Activated naive CD8-positive, alpha-beta T cell (primary cell): ENCODE measurements around the gene CELF4.
A peak's percentile ranks its signal among the peaks of the same experiment; 100 is the strongest.

Experiments
- H3K27ac Mint-ChIP-seq: one replicate; pipeline ENCODE4 v1.8.0; 2021; ENCODE audit warnings: mixed read lengths
- H3K27me3 Mint-ChIP-seq: one replicate; pipeline ENCODE4 v1.8.0; 2021; ENCODE audit warnings: mixed read lengths
- H3K36me3 Mint-ChIP-seq: one replicate; pipeline ENCODE4 v1.8.0; 2021; ENCODE audit warnings: mixed read lengths
- H3K4me1 Mint-ChIP-seq: one replicate; pipeline ENCODE4 v1.8.0; 2021; ENCODE audit warnings: low read depth, mixed read lengths
- H3K4me3 Mint-ChIP-seq: one replicate; pipeline ENCODE4 v1.8.0; 2021; ENCODE audit warnings: mild to moderate bottlenecking, mixed read lengths
- H3K9me3 Mint-ChIP-seq: one replicate; pipeline ENCODE4 v1.8.0; 2021; ENCODE audit warnings: low read depth, mixed read lengths

The CELF4 gene

GRCh38 chr18:37565101-37565976 lies at the start of gene CELF4:
CELF4 (minus strand) TSS chr18:37565798.
- H3K4me3 Mint-ChIP-seq, result peak within 1 kb of the TSS; percentile 66
- no peak within 1 kb of the TSS for H3K27ac Mint-ChIP-seq
- peaks cover 16% of the 10 kb centered on the region for H3K4me1 Mint-ChIP-seq
- no peaks in the 10 kb centered on the region for H3K36me3 Mint-ChIP-seq
- peaks cover 39% of the 10 kb centered on the region for H3K27me3 Mint-ChIP-seq
- H3K9me3 Mint-ChIP-seq, result no peaks in the 10 kb centered on the region

GRCh38 chr18:37613253-37613565 lies 47.6 kb upstream of the CELF4 start:
- Mint-ChIP-seq H3K4me3 (no peak overlapping the region), H3K27me3 (peaks cover 2% of the 10 kb centered on the region), H3K9me3 (no peaks in the 10 kb centered on the region), H3K4me1 (no peaks in the 10 kb centered on the region), H3K36me3 (no peaks in the 10 kb centered on the region), H3K27ac (no peak overlapping the region)

GRCh38 chr18:37612524-37613252 lies 47.1 kb upstream of the CELF4 start:
- H3K27ac Mint-ChIP-seq, result no peak overlapping the region
- no peak overlapping the region for H3K4me3 Mint-ChIP-seq
- peaks cover 2% of the 10 kb centered on the region for H3K27me3 Mint-ChIP-seq
- H3K9me3 Mint-ChIP-seq, result no peaks in the 10 kb centered on the region
- no peaks in the 10 kb centered on the region for H3K36me3 Mint-ChIP-seq
- H3K4me1 Mint-ChIP-seq, result no peaks in the 10 kb centered on the region

GRCh38 chr18:37611614-37612279 lies 46.1 kb upstream of the CELF4 start:
- peaks cover 2% of the 10 kb centered on the region for H3K27me3 Mint-ChIP-seq
- H3K4me3 Mint-ChIP-seq, result no peak overlapping the region
- H3K4me1 Mint-ChIP-seq, result no peaks in the 10 kb centered on the region
- H3K36me3 Mint-ChIP-seq, result no peaks in the 10 kb centered on the region
- no peak overlapping the region for H3K27ac Mint-ChIP-seq
- no peaks in the 10 kb centered on the region for H3K9me3 Mint-ChIP-seq

GRCh38 chr18:37608876-37609275 lies 43.3 kb upstream of the CELF4 start:
- Mint-ChIP-seq H3K27me3 (peaks cover 2% of the 10 kb centered on the region), H3K36me3 (no peaks in the 10 kb centered on the region), H3K4me3 (no peak overlapping the region), H3K9me3 (no peaks in the 10 kb centered on the region), H3K27ac (no peak overlapping the region), H3K4me1 (no peaks in the 10 kb centered on the region)

- no peaks in the 10 kb centered on the region for H3K9me3 Mint-ChIP-seq
- H3K27ac Mint-ChIP-seq, result no peak overlapping the region
- no peaks in the 10 kb centered on the region for H3K4me1 Mint-ChIP-seq
- H3K36me3 Mint-ChIP-seq, result no peaks in the 10 kb centered on the region
- H3K27me3 Mint-ChIP-seq, result peaks cover 2% of the 10 kb centered on the region
- H3K4me3 Mint-ChIP-seq, result no peak overlapping the region
Measured at GRCh38 chr18:37607281-37607680, 41.7 kb upstream of the CELF4 start.

- Mint-ChIP-seq H3K9me3 (no peaks in the 10 kb centered on the region), H3K4me3 (no peak overlapping the region), H3K27me3 (no peaks in the 10 kb centered on the region), H3K27ac (no peak overlapping the region), H3K4me1 (no peaks in the 10 kb centered on the region), H3K36me3 (no peaks in the 10 kb centered on the region)
Measured at GRCh38 chr18:37604032-37604431, 38.4 kb upstream of the CELF4 start.

GRCh38 chr18:37598966-37599896 lies 33.6 kb upstream of the CELF4 start:
- Mint-ChIP-seq H3K36me3 (no peaks in the 10 kb centered on the region), H3K4me3 (no peak overlapping the region), H3K27me3 (peaks cover 3% of the 10 kb centered on the region), H3K9me3 (no peaks in the 10 kb centered on the region), H3K27ac (no peak overlapping the region), H3K4me1 (no peaks in the 10 kb centered on the region)

- Mint-ChIP-seq H3K4me3 (no peak overlapping the region), H3K9me3 (no peaks in the 10 kb centered on the region), H3K4me1 (no peaks in the 10 kb centered on the region), H3K27ac (no peak overlapping the region), H3K36me3 (no peaks in the 10 kb centered on the region), H3K27me3 (peaks cover 3% of the 10 kb centered on the region)
Measured at GRCh38 chr18:37598396-37598795, 32.8 kb upstream of the CELF4 start.

- Mint-ChIP-seq H3K27me3 (peaks cover 3% of the 10 kb centered on the region), H3K9me3 (no peaks in the 10 kb centered on the region), H3K4me1 (no peaks in the 10 kb centered on the region), H3K36me3 (no peaks in the 10 kb centered on the region), H3K27ac (no peak overlapping the region), H3K4me3 (no peak overlapping the region)
Measured at GRCh38 chr18:37590346-37590745, 24.7 kb upstream of the CELF4 start.

GRCh38 chr18:37588289-37588688 lies 22.7 kb upstream of the CELF4 start:
- no peaks in the 10 kb centered on the region for H3K36me3 Mint-ChIP-seq
- H3K27me3 Mint-ChIP-seq, result peaks cover 4% of the 10 kb centered on the region
- H3K4me3 Mint-ChIP-seq, result no peak overlapping the region
- no peak overlapping the region for H3K27ac Mint-ChIP-seq
- no peaks in the 10 kb centered on the region for H3K4me1 Mint-ChIP-seq
- no peaks in the 10 kb centered on the region for H3K9me3 Mint-ChIP-seq

GRCh38 chr18:37586656-37587225 lies 21.1 kb upstream of the CELF4 start:
- no peaks in the 10 kb centered on the region for H3K36me3 Mint-ChIP-seq
- H3K27me3 Mint-ChIP-seq, result peaks cover 4% of the 10 kb centered on the region
- no peaks in the 10 kb centered on the region for H3K4me1 Mint-ChIP-seq
- H3K9me3 Mint-ChIP-seq, result no peaks in the 10 kb centered on the region
- no peak overlapping the region for H3K27ac Mint-ChIP-seq
- H3K4me3 Mint-ChIP-seq, result no peak overlapping the region

GRCh38 chr18:37584952-37585695 lies 19.5 kb upstream of the CELF4 start:
- Mint-ChIP-seq H3K36me3 (no peaks in the 10 kb centered on the region), H3K4me3 (no peak overlapping the region), H3K9me3 (no peaks in the 10 kb centered on the region), H3K27me3 (peaks cover 6% of the 10 kb centered on the region), H3K27ac (no peak overlapping the region), H3K4me1 (no peaks in the 10 kb centered on the region)

- no peak overlapping the region for H3K4me3 Mint-ChIP-seq
- no peaks in the 10 kb centered on the region for H3K36me3 Mint-ChIP-seq
- H3K9me3 Mint-ChIP-seq, result no peaks in the 10 kb centered on the region
- H3K27me3 Mint-ChIP-seq, result peaks cover 7% of the 10 kb centered on the region
- no peaks in the 10 kb centered on the region for H3K4me1 Mint-ChIP-seq
- no peak overlapping the region for H3K27ac Mint-ChIP-seq
Measured at GRCh38 chr18:37584217-37584616, 18.6 kb upstream of the CELF4 start.
